Cardiac fibroblast (primary cell): Measurements from ENCODE around the gene PDE11A.

Experiments used
- DNase-seq, 2 donors: peaks; one replicate each; pipeline versions ENCODE4 v3.0.0 to v3.0.0-alpha.2; 2010; ENCODE audit warnings: low read depth in 2 of 2
- H3K4me3 ChIP-seq, 2 donors: replicated peaks in 1 of 2; 1 replicate in 1 of 2; 2 replicates in 1 of 2; pipeline ENCODE4 v1.5.1; 2011; ENCODE audit warnings: low read depth in 2 of 2, low read length in 2 of 2, mild to moderate bottlenecking in 2 of 2, moderate library complexity in 1 of 2
- CTCF ChIP-seq: IDR thresholded peaks from one replicate; pipeline ENCODE4 v1.5.1; 2011; ENCODE audit warnings: low read depth, mild to moderate bottlenecking, low read length, inconsistent platforms

Gene PDE11A

GRCh38 chr2:177712462-177712861, 360.1 kb downstream of the PDE11A start:
- DNase-seq: no peak
- no peak overlapping the region for H3K4me3 ChIP-seq
- TF ChIP-seq CTCF: no peak

- no peak overlapping the region for H3K4me3 ChIP-seq
- no peak for DNase-seq
- no peak for TF ChIP-seq CTCF
Measured at GRCh38 chr2:177711483-177712265, 360.9 kb downstream of the PDE11A start.

- DNase-seq: no peak
- H3K4me3 ChIP-seq: no peak overlapping the region
- TF ChIP-seq CTCF: no peak
Measured at GRCh38 chr2:177710889-177711288, 361.7 kb downstream of the PDE11A start.

- TF ChIP-seq CTCF: no peak
- H3K4me3 ChIP-seq: no peak overlapping the region
- no peak for DNase-seq
Measured at GRCh38 chr2:177709986-177710401, 362.6 kb downstream of the PDE11A start.

GRCh38 chr2:177708660-177709444, 363.7 kb downstream of the PDE11A start:
- TF ChIP-seq CTCF: no peak
- no peak for DNase-seq
- no peak overlapping the region for H3K4me3 ChIP-seq

- H3K4me3 ChIP-seq: no peak overlapping the region
- no peak for DNase-seq
- no peak for TF ChIP-seq CTCF
Measured at GRCh38 chr2:177708106-177708505, 364.5 kb downstream of the PDE11A start.
